HCT116 (cell line): Measurements from ENCODE around the gene SH3BP4. TPM values are rescaled to one million over a fixed set of nuclear protein-coding genes. Genes with fewer than 3 reads are reported as not detected.

Experiments used
- ATAC-seq: fragments of 200-7000 bp; cut with Tn5 transposase; 2 replicates; pipeline ENCODE4 v1.9.1; 2020; ENCODE audit warnings: mild to moderate bottlenecking, moderate library complexity
- BruUV-seq: library from RNA; stranded (reverse); fragments of 400-500 nt; replicated peaks from 2 replicates; lab custom pipeline; 2021; lab: Mats Ljungman, UMichigan
- CTCF ChIA-PET: fragments of 300-600 bp; sonication (Branson Sonifier 250); formaldehyde crosslinking; loops from one replicate; lab custom pipeline; 2021; ENCODE audit warnings: antibody characterized with exemption; lab: Charles Lee
- POLR2A ChIA-PET: fragments of 300-600, 350-600 bp; sonication (Branson Sonifier 250); formaldehyde crosslinking; loops from one replicate; lab custom pipeline; 2021; ENCODE audit warnings: antibody characterized with exemption; lab: Charles Lee
- RAD21 ChIA-PET, 2 experiments: fragments of 300-600 bp; sonication (Branson Sonifier 250); formaldehyde crosslinking; loops; one replicate each; lab custom pipeline; 2023; ENCODE audit warnings: low total read pairs in 2 of 2; ENCODE audit not compliant: uncharacterized antibody in 2 of 2, unreplicated experiment in 2 of 2, low non-redundant PET in 1 of 2; lab: Charles Lee
- DNase-seq: peaks from one replicate; pipeline ENCODE4 v3.0.0-alpha.2; 2010; ENCODE audit warnings: low read depth, low spot score
- H2AFZ ChIP-seq: fragments of 200-600 bp; shearing (Covaris generic), sonication (generic); 2 replicates; pipeline ENCODE4 v1.6.1; 2017; ENCODE audit warnings: low read depth, mixed run types, mixed read lengths, antibody characterized with exemption, low read length; ENCODE audit not compliant: poor library complexity, severe bottlenecking
- H3K27ac ChIP-seq: 2 replicates; pipeline ENCODE4 v1.5.1; 2012; ENCODE audit warnings: low read depth, low read length
- H3K27me3 ChIP-seq: fragments of 200-600 bp; sonication (generic); 2 replicates; pipeline ENCODE4 v1.6.1; 2016; ENCODE audit warnings: mixed run types, low read length, mixed read lengths; ENCODE audit not compliant: insufficient read depth
- H3K36me3 ChIP-seq, 2 experiments: fragments of 200-500 bp in 1 of 2; fragments of 200-600 bp in 1 of 2; sonication (Bioruptor generic) in 1 of 2; sonication (generic) in 1 of 2; 2 replicates each; pipeline versions ENCODE4 v1.5.1 to v1.6.1; 2014 to 2016; ENCODE audit warnings: low read length in 2 of 2, inconsistent platforms in 1 of 2, mixed read lengths in 1 of 2, mixed run types in 1 of 2; ENCODE audit not compliant: insufficient read depth in 2 of 2, control insufficient read depth in 1 of 2
- H3K4me1 ChIP-seq, 2 experiments: fragments of 200-600 bp in 1 of 2; sonication (generic) in 1 of 2; 2 replicates each; pipeline versions ENCODE4 v1.5.1 to v1.6.1; 2012 to 2017; ENCODE audit warnings: low read length in 2 of 2, inconsistent platforms in 1 of 2, mild to moderate bottlenecking in 1 of 2, mixed read lengths in 1 of 2, mixed run types in 1 of 2, moderate library complexity in 1 of 2; ENCODE audit not compliant: insufficient read depth in 2 of 2, control insufficient read depth in 1 of 2
- H3K4me2 ChIP-seq: fragments of 200-600 bp; sonication (generic); 2 replicates; pipeline ENCODE4 v1.6.1; 2017; ENCODE audit warnings: mixed run types, low read length, mixed read lengths
- H3K4me3 ChIP-seq, 2 experiments: fragments of 200-600 bp in 1 of 2; sonication (generic) in 1 of 2; replicated peaks in 1 of 2; 2 replicates each; pipeline ENCODE4 v1.5.1; 2011 to 2016; ENCODE audit warnings: low read length in 2 of 2, control low read depth in 1 of 2, low read depth in 1 of 2, mild to moderate bottlenecking in 1 of 2, mixed read lengths in 1 of 2, mixed run types in 1 of 2
- H3K79me2 ChIP-seq: fragments of 200-600 bp; sonication (generic); 2 replicates; pipeline ENCODE4 v1.6.1; 2017; ENCODE audit warnings: mild to moderate bottlenecking, mixed run types, low read length, moderate library complexity, mixed read lengths; ENCODE audit not compliant: insufficient read depth
- H3K9ac ChIP-seq: fragments of 200-600 bp; sonication (generic); 2 replicates; pipeline ENCODE4 v1.6.1; 2016; ENCODE audit warnings: low read length, mixed read lengths
- H3K9me2 ChIP-seq: fragments of 200-600 bp; sonication (generic), shearing (Covaris generic); 2 replicates; pipeline ENCODE4 v1.6.1; 2017; ENCODE audit warnings: mixed run types, mild to moderate bottlenecking, moderate library complexity; ENCODE audit not compliant: insufficient read depth
- H3K9me3 ChIP-seq, 2 experiments: fragments of 200-500 bp in 1 of 2; fragments of 200-600 bp in 1 of 2; sonication (Bioruptor generic) in 1 of 2; sonication (generic) in 1 of 2; 2 replicates each; pipeline ENCODE4 v1.6.1; 2014 to 2017; ENCODE audit warnings: low read length in 2 of 2, mixed read lengths in 2 of 2, inconsistent platforms in 1 of 2, low read depth in 1 of 2, mild to moderate bottlenecking in 1 of 2, mixed run types in 1 of 2, moderate library complexity in 1 of 2; ENCODE audit not compliant: control insufficient read depth in 1 of 2, insufficient read depth in 1 of 2
- H4K20me1 ChIP-seq: fragments of 200-600 bp; sonication (generic), shearing (Covaris generic); 2 replicates; pipeline ENCODE4 v1.6.1; 2017; ENCODE audit warnings: mixed run types, mild to moderate bottlenecking, moderate library complexity; ENCODE audit not compliant: insufficient read depth
- EGR1 ChIP-seq: IDR thresholded peaks from 2 replicates; pipeline ENCODE4 v1.6.1; 2012; ENCODE audit warnings: low read depth
- EZH2 ChIP-seq: fragments of 200-600 bp; sonication (generic); IDR thresholded peaks from 2 replicates; pipeline ENCODE4 v1.6.1; 2017; ENCODE audit warnings: antibody characterized with exemption, mixed run types
- FOSL1 ChIP-seq: IDR thresholded peaks from 2 replicates; pipeline ENCODE4 v1.6.1; 2012; ENCODE audit warnings: low read depth
- POLR2A ChIP-seq: IDR thresholded peaks from 2 replicates; pipeline ENCODE4 v1.7.0; 2011; ENCODE audit warnings: borderline replicate concordance; ENCODE audit not compliant: insufficient read depth, insufficient read length; ENCODE audit errors: extremely low read depth
- POLR2AphosphoS5 ChIP-seq: IDR thresholded peaks from 2 replicates; pipeline ENCODE4 v1.6.1; 2011; ENCODE audit warnings: mild to moderate bottlenecking, low read depth, low read length, moderate library complexity
- SIN3A ChIP-seq: IDR thresholded peaks from 2 replicates; pipeline ENCODE4 v1.6.1; 2012; ENCODE audit warnings: low read depth
- SP1 ChIP-seq: IDR thresholded peaks from 2 replicates; pipeline ENCODE4 v1.6.1; 2012; ENCODE audit warnings: low read depth
- TCF7L2 ChIP-seq: IDR thresholded peaks from 2 replicates; pipeline ENCODE4 v1.7.0; 2011; ENCODE audit warnings: borderline replicate concordance, inconsistent platforms; ENCODE audit not compliant: insufficient read depth, insufficient read length; ENCODE audit errors: extremely low read depth
- ZFX ChIP-seq: fragments of 450-650 bp; IDR thresholded peaks from 2 replicates; pipeline ENCODE4 v1.6.1; 2017
- ZNF274 ChIP-seq: fragments of 200-500 bp; sonication (Bioruptor generic); IDR thresholded peaks from 2 replicates; pipeline ENCODE4 v1.6.1; 2014; ENCODE audit warnings: mild to moderate bottlenecking, low read depth, low read length, inconsistent platforms
- intact Hi-C: fragments of 100-400 bp; cut with micrococcal nuclease; formaldehyde crosslinking; loops from 2 replicates; pipeline ENCODE4 v1.10.0; 2022
- total RNA-seq: library from RNA; stranded (reverse); gene quantifications from one replicate; pipeline ENCODE4 v1.2.1, GENCODE V29; 2021; ENCODE audit not compliant: unreplicated experiment
- TF ChIP-seq, protein P1 (sequence below): IDR thresholded peaks from 2 replicates; pipeline ENCODE4 v1.6.1; 2012

The SH3BP4 gene
- total RNA-seq, 1 experiment from 2014 or later, result 32.9 TPM

DNA sequence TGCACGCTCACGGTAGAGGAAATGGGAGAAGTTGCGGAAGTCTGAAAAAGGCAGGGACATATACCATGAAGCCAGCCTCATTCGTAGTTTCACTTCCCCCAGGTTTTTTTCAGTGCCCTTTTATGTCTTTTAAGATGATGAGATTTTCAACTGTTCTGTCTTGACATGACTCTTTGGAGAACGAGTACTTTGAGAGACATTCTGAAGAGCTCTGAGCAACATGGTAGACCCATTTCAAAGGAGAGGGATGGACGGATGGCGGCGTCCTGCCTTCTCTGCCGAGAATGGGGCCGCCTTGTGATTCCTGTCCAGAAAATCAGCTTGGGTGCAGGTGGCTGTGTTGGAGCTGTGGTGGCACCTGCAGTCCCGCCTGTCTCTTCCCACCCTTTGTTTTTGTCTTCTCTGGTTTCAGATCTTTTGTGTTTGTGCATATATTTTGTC lies 41.7 kb downstream of the SH3BP4 start:
- CTCF ChIA-PET, result no interaction called here
- Histone ChIP-seq H3K4me2 (no peak overlapping the region), H3K4me3 (no peak overlapping the region), H3K9me3 (no peaks in the 10 kb centered on the region), H3K9ac (no peak overlapping the region), H2AFZ (no peak overlapping the region), H4K20me1 (no peaks in the 10 kb centered on the region), H3K27ac (no peak overlapping the region), H3K79me2 (peaks cover 52% of the 10 kb centered on the region), H3K9me2 (no peaks in the 10 kb centered on the region), H3K36me3 (no peaks in the 10 kb centered on the region), H3K27me3 (no peaks in the 10 kb centered on the region), H3K4me1 (peaks cover 15 to 26% of the 10 kb centered on the region in 2 experiments)
- BruUV-seq, result no TSS peak
- POLR2A ChIA-PET, result no interaction called here
- intact Hi-C loops, result no loop called here
- DNase-seq (no peak), ATAC-seq (no peak)
- RAD21 ChIA-PET, result no interaction called here
- no peak for TF ChIP-seq ZNF274
- TF ChIP-seq POLR2AphosphoS5, result no peak
- no peak for TF ChIP-seq SP1
- no peak for TF ChIP-seq SIN3A
- TF ChIP-seq EZH2, result no peak
- no peak for TF ChIP-seq EGR1
- TF ChIP-seq TCF7L2, result no peak
- TF ChIP-seq FOSL1, result no peak
- TF ChIP-seq, protein P1, sequence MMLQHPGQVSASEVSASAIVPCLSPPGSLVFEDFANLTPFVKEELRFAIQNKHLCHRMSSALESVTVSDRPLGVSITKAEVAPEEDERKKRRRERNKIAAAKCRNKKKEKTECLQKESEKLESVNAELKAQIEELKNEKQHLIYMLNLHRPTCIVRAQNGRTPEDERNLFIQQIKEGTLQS, result no peak
- no peak for TF ChIP-seq POLR2A
- no peak for TF ChIP-seq ZFX
